Activated T-cell treated with anti-CD3 and anti-CD28 coated beads, Interleukin-2, amount 50 U/mL, for 4 hours (primary cell): ENCODE measurements around the gene HERPUD2. TPM values are rescaled to one million over a fixed set of nuclear protein-coding genes. Genes with fewer than 3 reads are reported as not detected.
A peak's percentile ranks its signal among the peaks of the same experiment; 100 is the strongest.

Experiments used
- ATAC-seq, 2 donors: fragments of 200-7000 bp; cut with Tn5 transposase; one replicate each; pipeline ENCODE4 v1.10.0; 2021
- DNase-seq: peaks from one replicate; pipeline ENCODE4 v3.0.0-alpha.2; 2020
- H3K27me3 Mint-ChIP-seq: one replicate; pipeline ENCODE4 v1.8.0; 2021; ENCODE audit warnings: low read depth, mixed read lengths
- H3K36me3 Mint-ChIP-seq: one replicate; pipeline ENCODE4 v1.8.0; 2022; ENCODE audit warnings: mixed read lengths; ENCODE audit not compliant: insufficient read depth
- H3K4me1 Mint-ChIP-seq: one replicate; pipeline ENCODE4 v1.8.0; 2021; ENCODE audit warnings: low read depth, mixed read lengths
- H3K4me3 Mint-ChIP-seq: one replicate; pipeline ENCODE4 v1.8.0; 2021; ENCODE audit warnings: mild to moderate bottlenecking, moderate library complexity, mixed read lengths
- H3K9me3 Mint-ChIP-seq: one replicate; pipeline ENCODE4 v1.8.0; 2021; ENCODE audit warnings: mixed read lengths
- total RNA-seq, 3 donors: library from RNA; stranded (reverse); gene quantifications; one replicate each; pipeline ENCODE4 v1.2.1, GENCODE V29; 2021

Gene HERPUD2
- total RNA-seq, 3 donors from 2014 or later, result 14.9 to 18.5 (median 15.8) TPM

DNA sequence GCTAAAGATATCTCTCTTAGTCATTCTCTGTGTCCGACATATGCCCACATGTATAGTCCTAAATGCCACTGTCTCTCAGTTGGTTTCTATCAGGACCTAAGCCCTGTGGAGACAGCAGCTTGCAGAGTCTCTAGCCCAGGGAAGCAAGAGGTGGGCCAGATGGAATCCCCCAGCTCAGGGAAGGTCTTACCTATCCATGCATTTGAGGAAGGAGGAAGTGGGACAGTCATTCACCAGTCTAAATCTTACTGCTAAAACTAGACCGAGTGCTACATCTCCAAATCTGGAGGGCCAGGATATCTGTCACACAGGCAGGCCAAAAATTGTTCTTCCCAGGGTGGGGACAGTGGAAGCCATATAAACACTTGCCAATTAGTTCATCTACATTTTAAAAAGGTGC, 26.4 kb upstream of the HERPUD2 start:
- DNase-seq (no peak), ATAC-seq (no peak)
- Mint-ChIP-seq H3K4me1 (peaks cover 49% of the 10 kb centered on the region), H3K4me3 (no peak overlapping the region), H3K27me3 (no peaks in the 10 kb centered on the region), H3K36me3 (no peaks in the 10 kb centered on the region), H3K9me3 (peaks cover 3% of the 10 kb centered on the region)

DNA sequence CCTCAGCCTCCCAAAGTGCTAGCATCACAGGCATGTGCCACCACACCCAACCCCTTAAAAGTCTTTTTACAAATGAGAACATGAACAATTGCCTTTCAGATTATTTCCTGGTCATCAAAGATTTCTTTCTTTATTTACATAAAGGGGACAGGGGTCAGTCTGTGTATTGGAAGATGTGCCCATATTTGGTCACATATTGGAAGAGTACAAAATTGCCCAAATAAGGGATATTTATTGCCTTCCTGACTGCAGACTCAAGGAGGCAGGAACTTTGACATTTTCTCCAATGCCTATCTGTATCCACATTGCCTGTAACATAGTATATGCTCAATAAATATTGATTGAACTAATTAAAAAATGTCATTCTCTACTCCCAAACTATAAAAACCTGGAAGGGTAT, 25.9 kb upstream of the HERPUD2 start:
- DNase-seq (no peak), ATAC-seq (no peak)
- Mint-ChIP-seq H3K9me3 (peaks cover 3% of the 10 kb centered on the region), H3K4me1 (peaks cover 44% of the 10 kb centered on the region), H3K4me3 (no peak overlapping the region), H3K36me3 (no peaks in the 10 kb centered on the region), H3K27me3 (no peaks in the 10 kb centered on the region)

DNA sequence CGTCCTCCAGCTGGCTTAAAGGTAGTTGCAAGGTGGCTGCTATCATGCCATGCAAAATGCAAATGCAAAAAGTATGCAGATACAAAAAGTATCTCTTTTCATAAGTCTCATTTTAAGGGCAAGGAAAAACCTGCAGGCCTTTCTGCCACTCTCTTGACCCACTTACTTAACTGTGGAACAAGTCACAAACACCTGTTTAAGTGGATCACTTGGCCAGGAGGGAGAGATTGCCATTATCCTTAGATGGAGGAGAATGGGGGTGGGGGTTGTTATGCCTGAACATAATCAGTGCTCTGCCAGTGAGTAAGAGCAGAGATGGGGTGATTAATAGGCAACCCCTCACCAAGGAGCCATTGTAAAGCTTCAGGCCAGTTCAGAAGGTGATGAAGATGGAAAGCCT, 25.1 kb upstream of the HERPUD2 start:
- peaks cover 3% of the 10 kb centered on the region for H3K9me3 Mint-ChIP-seq
- no peak for ATAC-seq
- no peaks in the 10 kb centered on the region for H3K27me3 Mint-ChIP-seq
- no peaks in the 10 kb centered on the region for H3K36me3 Mint-ChIP-seq
- H3K4me1 Mint-ChIP-seq, result peaks cover 38% of the 10 kb centered on the region
- no peak overlapping the region for H3K4me3 Mint-ChIP-seq
- DNase-seq, result no peak

DNA sequence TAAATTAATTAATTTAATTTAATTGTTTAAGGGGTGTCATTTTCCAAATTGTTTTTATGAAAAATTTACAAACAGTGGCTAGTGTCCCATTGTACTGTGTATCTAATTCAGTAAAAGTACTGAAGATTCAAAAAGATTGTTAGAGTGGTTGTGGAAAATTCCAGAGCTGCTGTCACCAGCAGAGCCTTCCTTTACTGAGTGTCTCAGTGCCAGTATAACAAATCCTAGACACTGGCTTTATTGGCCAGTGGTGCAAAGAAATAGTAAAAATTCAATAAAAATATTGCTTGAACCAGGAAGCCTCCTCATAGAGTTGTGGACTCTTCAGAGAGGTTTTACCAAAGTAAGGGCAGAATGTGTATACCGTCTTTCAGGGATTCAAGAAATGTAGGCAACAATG, 23.1 kb upstream of the HERPUD2 start:
- no peaks in the 10 kb centered on the region for H3K36me3 Mint-ChIP-seq
- DNase-seq, result no peak
- H3K4me3 Mint-ChIP-seq, result no peak overlapping the region
- H3K9me3 Mint-ChIP-seq, result peaks cover 3% of the 10 kb centered on the region
- no peak for ATAC-seq
- peaks cover 24% of the 10 kb centered on the region for H3K4me1 Mint-ChIP-seq
- no peaks in the 10 kb centered on the region for H3K27me3 Mint-ChIP-seq

DNA sequence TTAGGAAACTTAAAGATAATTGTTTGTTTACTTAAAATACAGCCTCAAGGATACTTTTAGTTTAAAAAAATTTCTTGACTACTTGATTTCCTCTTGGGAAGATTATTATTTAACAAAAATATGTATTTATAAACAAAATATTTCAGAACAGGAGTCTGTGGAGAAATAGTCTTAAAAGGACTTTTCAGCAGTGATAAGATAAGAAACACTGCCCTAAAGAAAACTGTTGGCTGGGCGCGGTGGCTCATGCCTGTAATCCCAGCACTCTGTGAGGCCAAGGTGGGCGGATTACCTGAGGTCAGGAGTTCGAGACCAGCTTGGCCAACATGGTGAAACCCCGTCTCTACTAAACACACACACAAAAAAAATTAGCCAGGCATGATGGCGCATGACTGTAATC, 22.6 kb upstream of the HERPUD2 start:
- DNase-seq (no peak), ATAC-seq (no peak)
- Mint-ChIP-seq H3K27me3 (no peaks in the 10 kb centered on the region), H3K4me3 (no peak overlapping the region), H3K9me3 (no peaks in the 10 kb centered on the region), H3K36me3 (no peaks in the 10 kb centered on the region), H3K4me1 (peaks cover 19% of the 10 kb centered on the region)

DNA sequence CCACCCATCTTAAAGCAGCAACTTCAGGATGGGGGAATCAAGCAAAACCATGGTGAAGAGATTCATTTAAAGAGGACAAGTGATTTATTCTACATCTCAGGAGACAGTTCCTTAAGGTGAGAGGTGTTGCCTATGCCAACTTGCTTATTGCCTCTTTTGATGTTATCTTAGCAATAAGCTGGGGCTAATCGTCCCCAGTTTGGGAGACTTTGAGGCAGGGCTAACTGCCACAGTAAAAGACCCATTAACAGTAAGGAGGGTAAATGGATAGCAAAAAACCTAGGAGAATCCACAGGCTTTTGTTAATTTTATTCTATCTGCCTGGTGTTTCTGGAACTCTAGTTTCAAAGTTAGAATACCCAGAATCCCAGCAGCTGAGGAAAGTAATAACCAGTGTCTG, 22.1 kb upstream of the HERPUD2 start:
- no peaks in the 10 kb centered on the region for H3K36me3 Mint-ChIP-seq
- no peak overlapping the region for H3K4me3 Mint-ChIP-seq
- no peaks in the 10 kb centered on the region for H3K9me3 Mint-ChIP-seq
- DNase-seq, result no peak
- peaks cover 14% of the 10 kb centered on the region for H3K4me1 Mint-ChIP-seq
- no peak for ATAC-seq
- H3K27me3 Mint-ChIP-seq, result no peaks in the 10 kb centered on the region

DNA sequence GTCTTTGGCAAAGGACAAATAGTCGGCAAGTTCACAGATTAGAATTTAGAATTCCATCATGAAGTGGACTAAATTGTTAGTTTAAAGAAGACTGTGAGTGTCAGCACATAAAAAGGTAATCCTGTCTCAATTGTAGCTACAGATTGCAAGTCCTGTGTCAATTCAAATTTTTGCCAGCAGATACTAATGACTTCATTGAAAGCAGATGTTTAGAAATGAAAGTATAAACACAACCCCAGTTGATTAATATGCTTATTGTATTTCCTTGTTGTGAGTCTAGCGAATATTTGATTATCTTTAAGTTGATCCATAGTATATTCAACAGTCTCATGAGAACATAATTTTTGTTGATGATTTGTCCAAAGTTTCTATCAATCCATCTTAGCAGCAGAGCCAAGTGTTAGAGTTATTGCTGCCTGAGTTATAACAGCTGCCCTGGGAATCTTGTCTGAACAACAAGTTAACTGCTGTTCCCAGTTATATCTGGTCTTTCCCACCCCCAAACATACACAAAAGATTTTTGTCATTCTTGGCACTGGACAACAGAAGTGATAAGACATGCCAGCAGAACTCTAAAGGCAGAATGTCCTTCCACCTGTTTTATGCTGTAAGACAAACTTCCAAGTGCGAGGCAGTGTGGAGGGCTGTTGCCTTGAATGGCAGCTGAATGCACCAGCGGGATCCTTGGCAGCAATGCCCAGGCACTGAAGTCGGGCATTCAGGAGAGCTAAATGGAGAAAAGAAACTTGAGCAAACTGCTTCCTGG, 21.3 kb upstream of the HERPUD2 start:
- no peak for ATAC-seq
- Mint-ChIP-seq H3K4me3 (no peak overlapping the region), H3K9me3 (no peaks in the 10 kb centered on the region), H3K36me3 (no peaks in the 10 kb centered on the region), H3K27me3 (no peaks in the 10 kb centered on the region), H3K4me1 (peaks cover 7% of the 10 kb centered on the region)
- no peak for DNase-seq

DNA sequence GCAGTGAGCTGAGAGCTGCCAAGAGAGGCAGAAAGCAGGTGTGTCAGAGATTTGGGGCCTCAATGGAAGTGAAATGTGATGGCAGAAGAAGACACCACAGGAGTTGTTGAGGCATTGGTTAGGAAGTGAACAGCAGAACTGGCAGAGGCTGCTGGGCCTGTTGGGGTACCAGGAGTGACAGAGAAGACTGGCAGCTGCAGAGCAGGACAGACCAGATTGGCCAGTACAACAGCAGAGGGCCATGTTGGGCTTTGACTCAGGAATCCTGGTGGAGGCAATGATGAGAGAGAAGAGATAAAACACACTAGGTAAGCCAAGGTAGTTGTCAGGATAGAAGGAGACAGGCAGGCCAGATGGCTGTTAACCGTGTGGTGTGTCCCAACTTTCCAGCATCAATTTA, 19.9 kb upstream of the HERPUD2 start:
- no peaks in the 10 kb centered on the region for H3K9me3 Mint-ChIP-seq
- no peak overlapping the region for H3K4me3 Mint-ChIP-seq
- DNase-seq (no peak), ATAC-seq (no peak)
- no peaks in the 10 kb centered on the region for H3K27me3 Mint-ChIP-seq
- H3K36me3 Mint-ChIP-seq, result no peaks in the 10 kb centered on the region
- H3K4me1 Mint-ChIP-seq, result peaks cover 12% of the 10 kb centered on the region

DNA sequence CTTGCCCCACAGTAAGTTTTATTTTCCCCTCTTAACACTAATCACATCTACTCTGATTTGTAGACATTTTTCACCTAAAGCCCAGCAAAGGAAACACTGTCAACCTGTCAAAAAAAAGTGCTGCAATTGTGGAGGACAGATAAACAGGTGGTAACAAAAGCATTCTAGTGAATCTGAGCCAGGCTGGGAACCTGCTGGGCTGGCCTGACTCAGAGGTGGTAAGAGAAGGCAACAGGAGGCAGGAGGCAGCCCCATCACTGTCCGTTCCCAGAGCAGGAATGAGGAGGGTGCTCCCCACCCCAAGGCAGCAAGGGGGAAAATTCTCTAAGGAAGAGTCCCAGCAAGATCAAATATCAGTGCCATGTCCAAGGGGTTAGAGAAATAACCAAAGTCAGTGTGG, 19.5 kb upstream of the HERPUD2 start:
- no peaks in the 10 kb centered on the region for H3K27me3 Mint-ChIP-seq
- peaks cover 16% of the 10 kb centered on the region for H3K4me1 Mint-ChIP-seq
- H3K4me3 Mint-ChIP-seq, result no peak overlapping the region
- no peaks in the 10 kb centered on the region for H3K9me3 Mint-ChIP-seq
- DNase-seq, result no peak
- no peak for ATAC-seq
- H3K36me3 Mint-ChIP-seq, result no peaks in the 10 kb centered on the region

DNA sequence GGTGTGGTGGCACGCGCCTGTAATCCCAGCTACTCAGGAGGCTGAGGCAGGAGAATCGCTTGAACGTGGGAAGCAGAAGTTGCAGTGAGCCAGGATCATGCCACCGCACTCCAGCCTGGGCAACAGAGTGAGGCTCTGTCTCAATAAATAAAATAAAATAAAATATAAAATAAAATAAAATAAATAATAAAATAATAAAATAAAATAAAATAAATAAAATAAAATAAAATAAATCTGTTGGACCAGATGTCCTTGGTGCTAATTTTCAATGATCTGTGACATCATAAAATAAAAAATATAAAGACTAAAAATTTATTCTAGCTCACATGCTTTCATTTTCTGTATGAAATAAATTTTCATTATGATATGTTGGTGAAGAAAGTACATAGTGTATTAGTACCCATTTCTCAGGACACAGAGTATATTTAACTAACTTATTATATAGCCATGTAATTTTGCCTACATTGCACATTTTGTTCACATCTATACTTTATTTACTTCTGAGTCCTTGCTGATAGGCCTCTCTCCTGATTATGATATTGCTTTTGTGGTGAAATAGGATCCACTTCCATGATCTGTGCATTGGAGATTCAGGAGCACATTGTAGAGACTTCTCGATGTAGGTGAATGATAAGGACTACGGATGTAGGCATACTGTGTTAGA, 17.8 kb upstream of the HERPUD2 start:
- Mint-ChIP-seq H3K4me1 (peaks cover 20% of the 10 kb centered on the region), H3K36me3 (no peaks in the 10 kb centered on the region), H3K4me3 (no peak overlapping the region), H3K27me3 (no peaks in the 10 kb centered on the region), H3K9me3 (no peaks in the 10 kb centered on the region)
- ATAC-seq, result no peak
- DNase-seq, result no peak

DNA sequence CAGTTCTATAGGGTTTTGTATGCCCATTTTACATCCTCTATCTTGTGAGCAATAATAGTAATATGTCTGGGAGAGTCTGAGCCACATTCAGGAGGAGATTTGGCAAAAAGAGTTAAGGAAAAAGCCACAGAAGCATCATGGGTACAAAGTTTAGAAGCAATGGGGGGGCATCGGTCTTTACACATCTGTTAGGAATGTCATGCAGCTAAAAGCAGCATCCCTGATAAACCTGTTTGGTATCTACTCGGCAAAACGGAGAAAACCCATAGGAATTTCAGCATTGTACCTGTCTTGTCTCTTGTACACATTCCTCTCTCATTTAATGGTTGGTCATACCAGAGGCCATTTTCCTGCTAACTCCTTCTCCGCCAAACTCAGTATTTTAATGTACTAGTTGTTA, 12.5 kb upstream of the HERPUD2 start:
- Mint-ChIP-seq H3K4me1 (peaks cover 15% of the 10 kb centered on the region), H3K27me3 (no peaks in the 10 kb centered on the region), H3K4me3 (no peak overlapping the region), H3K9me3 (no peaks in the 10 kb centered on the region), H3K36me3 (no peaks in the 10 kb centered on the region)
- ATAC-seq (no peak), DNase-seq (no peak)

DNA sequence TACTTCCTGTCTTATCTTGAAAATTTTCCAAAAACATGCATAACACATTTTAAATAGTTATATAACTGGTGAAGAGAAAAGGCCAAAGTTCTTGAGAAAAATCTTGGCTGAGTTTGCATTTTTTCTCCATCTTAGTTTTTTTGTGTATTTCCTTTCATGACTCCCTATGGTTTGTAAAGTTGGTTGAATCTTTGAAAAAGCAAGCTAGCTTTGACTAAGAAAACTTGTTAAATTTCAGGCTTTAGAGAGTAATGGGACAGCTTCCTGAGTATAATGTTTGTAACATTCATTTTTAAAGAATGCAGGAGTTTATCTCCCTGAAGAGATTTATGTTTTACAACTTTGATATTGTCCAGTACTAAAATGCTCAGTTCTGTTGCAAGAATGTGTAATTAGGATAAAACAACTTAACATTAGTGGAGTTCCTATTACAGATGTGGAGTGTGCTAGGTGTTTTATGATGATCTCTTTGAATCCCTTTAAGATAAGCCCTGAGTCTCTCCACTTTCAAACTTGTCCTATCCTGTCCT, 11.1 kb upstream of the HERPUD2 start:
- peaks cover 16% of the 10 kb centered on the region for H3K4me1 Mint-ChIP-seq
- H3K27me3 Mint-ChIP-seq, result no peaks in the 10 kb centered on the region
- H3K4me3 Mint-ChIP-seq, result no peak overlapping the region
- no peak for DNase-seq
- H3K36me3 Mint-ChIP-seq, result no peaks in the 10 kb centered on the region
- ATAC-seq, result no peak
- no peaks in the 10 kb centered on the region for H3K9me3 Mint-ChIP-seq

DNA sequence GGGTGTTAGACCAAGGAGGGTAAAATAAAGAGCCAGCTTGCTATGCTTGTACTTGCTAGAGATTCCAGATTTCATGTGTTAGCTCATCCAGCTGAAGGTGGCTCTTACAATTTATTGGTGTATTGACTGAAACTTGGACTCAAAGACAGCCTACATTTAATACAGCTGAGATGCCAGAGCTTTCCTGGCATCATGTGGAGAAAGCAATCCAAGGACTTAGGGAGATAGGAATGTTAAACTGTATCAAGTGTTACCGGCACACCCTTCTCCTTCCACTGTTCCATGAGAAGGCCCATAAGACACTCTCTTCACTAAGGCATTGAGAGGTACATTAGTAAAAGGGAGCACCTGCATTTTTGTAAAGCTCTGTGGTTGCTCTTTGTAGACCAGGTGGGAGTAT, 9.3 kb upstream of the HERPUD2 start:
- ATAC-seq (no peak), DNase-seq (no peak)
- no peaks in the 10 kb centered on the region for H3K27me3 Mint-ChIP-seq
- H3K9me3 Mint-ChIP-seq, result no peaks in the 10 kb centered on the region
- H3K4me3 Mint-ChIP-seq, result no peak overlapping the region
- H3K36me3 Mint-ChIP-seq, result no peaks in the 10 kb centered on the region
- peaks cover 13% of the 10 kb centered on the region for H3K4me1 Mint-ChIP-seq

DNA sequence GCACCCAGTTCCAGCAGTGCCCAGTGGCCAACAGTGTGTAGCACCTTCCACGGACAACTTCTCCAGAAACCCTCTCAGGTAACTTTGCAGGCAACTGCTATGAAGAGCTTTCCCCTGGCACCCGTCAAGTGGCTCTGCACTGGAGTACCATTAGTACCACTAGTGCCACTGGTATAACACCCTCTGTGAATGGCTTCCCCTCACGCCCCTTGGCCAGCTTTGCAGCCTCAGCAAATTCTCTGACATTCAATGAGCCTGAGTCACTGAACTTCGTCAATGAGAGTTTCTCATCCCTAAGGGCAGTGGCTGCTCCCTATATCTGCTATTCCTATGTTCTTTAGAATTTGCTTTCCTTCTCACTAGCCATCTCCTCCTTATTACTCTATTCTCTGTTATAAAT, 7.6 kb upstream of the HERPUD2 start:
- DNase-seq, result no peak
- no peaks in the 10 kb centered on the region for H3K27me3 Mint-ChIP-seq
- no peak for ATAC-seq
- peaks cover 10% of the 10 kb centered on the region for H3K4me1 Mint-ChIP-seq
- no peaks in the 10 kb centered on the region for H3K9me3 Mint-ChIP-seq
- no peaks in the 10 kb centered on the region for H3K36me3 Mint-ChIP-seq
- no peak overlapping the region for H3K4me3 Mint-ChIP-seq

DNA sequence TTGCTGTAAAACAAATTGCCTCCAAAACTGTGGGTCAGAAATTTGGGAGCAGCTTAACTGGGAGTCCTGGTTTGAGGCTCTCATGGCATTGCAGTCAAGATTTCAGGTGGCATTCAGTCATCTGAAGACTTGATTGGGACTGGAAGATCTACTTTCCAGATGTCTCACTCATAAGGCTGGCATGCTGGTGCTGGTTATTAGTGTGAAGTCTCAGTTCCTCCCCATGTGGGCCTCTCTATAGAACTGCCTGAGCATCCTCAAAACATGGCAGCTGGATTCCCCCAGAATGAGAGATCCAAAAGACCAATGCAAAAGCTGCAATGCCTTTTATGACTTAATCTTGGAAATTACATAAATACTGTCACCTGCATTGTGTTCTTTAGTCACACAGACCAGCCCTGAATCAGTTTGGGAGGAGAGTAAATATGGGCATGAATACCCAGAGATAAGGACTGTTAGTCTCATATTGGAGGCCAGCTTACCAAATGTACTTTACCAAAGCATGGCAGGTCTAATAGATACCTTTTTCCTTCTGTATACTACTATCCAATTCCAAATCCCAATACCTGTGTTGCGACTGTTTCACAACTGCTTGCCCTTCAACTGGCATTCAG, 6.5 kb upstream of the HERPUD2 start:
- peak; percentile 51 to 54 for ATAC-seq
- Mint-ChIP-seq H3K9me3 (no peaks in the 10 kb centered on the region), H3K36me3 (no peaks in the 10 kb centered on the region), H3K27me3 (no peaks in the 10 kb centered on the region), H3K4me1 (peaks cover 16% of the 10 kb centered on the region), H3K4me3 (no peak overlapping the region)
- no peak for DNase-seq
